HCT116 (cell line): Measurements from ENCODE around the gene RALGPS1. TPM values are rescaled to one million over a fixed set of nuclear protein-coding genes. Genes with fewer than 3 reads are reported as not detected.

Experiments
- ATAC-seq: fragments of 200-7000 bp; cut with Tn5 transposase; 2 replicates; pipeline ENCODE4 v1.9.1; 2020; ENCODE audit warnings: mild to moderate bottlenecking, moderate library complexity
- BruUV-seq: library from RNA; stranded (reverse); fragments of 400-500 nt; replicated peaks from 2 replicates; lab custom pipeline; 2021; lab: Mats Ljungman, UMichigan
- CTCF ChIA-PET: fragments of 300-600 bp; sonication (Branson Sonifier 250); formaldehyde crosslinking; loops from one replicate; lab custom pipeline; 2021; ENCODE audit warnings: antibody characterized with exemption; lab: Charles Lee
- POLR2A ChIA-PET: fragments of 300-600, 350-600 bp; sonication (Branson Sonifier 250); formaldehyde crosslinking; loops from one replicate; lab custom pipeline; 2021; ENCODE audit warnings: antibody characterized with exemption; lab: Charles Lee
- RAD21 ChIA-PET, 2 experiments: fragments of 300-600 bp; sonication (Branson Sonifier 250); formaldehyde crosslinking; loops; one replicate each; lab custom pipeline; 2023; ENCODE audit warnings: low total read pairs in 2 of 2; ENCODE audit not compliant: uncharacterized antibody in 2 of 2, unreplicated experiment in 2 of 2, low non-redundant PET in 1 of 2; lab: Charles Lee
- DNase-seq: peaks from one replicate; pipeline ENCODE4 v3.0.0-alpha.2; 2010; ENCODE audit warnings: low read depth, low spot score
- H2AFZ ChIP-seq: fragments of 200-600 bp; shearing (Covaris generic), sonication (generic); 2 replicates; pipeline ENCODE4 v1.6.1; 2017; ENCODE audit warnings: low read depth, mixed run types, mixed read lengths, antibody characterized with exemption, low read length; ENCODE audit not compliant: poor library complexity, severe bottlenecking
- H3K27ac ChIP-seq: 2 replicates; pipeline ENCODE4 v1.5.1; 2012; ENCODE audit warnings: low read depth, low read length
- H3K27me3 ChIP-seq: fragments of 200-600 bp; sonication (generic); 2 replicates; pipeline ENCODE4 v1.6.1; 2016; ENCODE audit warnings: mixed run types, low read length, mixed read lengths; ENCODE audit not compliant: insufficient read depth
- H3K36me3 ChIP-seq, 2 experiments: fragments of 200-500 bp in 1 of 2; fragments of 200-600 bp in 1 of 2; sonication (Bioruptor generic) in 1 of 2; sonication (generic) in 1 of 2; 2 replicates each; pipeline versions ENCODE4 v1.5.1 to v1.6.1; 2014 to 2016; ENCODE audit warnings: low read length in 2 of 2, inconsistent platforms in 1 of 2, mixed read lengths in 1 of 2, mixed run types in 1 of 2; ENCODE audit not compliant: insufficient read depth in 2 of 2, control insufficient read depth in 1 of 2
- H3K4me1 ChIP-seq, 2 experiments: fragments of 200-600 bp in 1 of 2; sonication (generic) in 1 of 2; 2 replicates each; pipeline versions ENCODE4 v1.5.1 to v1.6.1; 2012 to 2017; ENCODE audit warnings: low read length in 2 of 2, inconsistent platforms in 1 of 2, mild to moderate bottlenecking in 1 of 2, mixed read lengths in 1 of 2, mixed run types in 1 of 2, moderate library complexity in 1 of 2; ENCODE audit not compliant: insufficient read depth in 2 of 2, control insufficient read depth in 1 of 2
- H3K4me2 ChIP-seq: fragments of 200-600 bp; sonication (generic); 2 replicates; pipeline ENCODE4 v1.6.1; 2017; ENCODE audit warnings: mixed run types, low read length, mixed read lengths
- H3K4me3 ChIP-seq, 2 experiments: fragments of 200-600 bp in 1 of 2; sonication (generic) in 1 of 2; replicated peaks in 1 of 2; 2 replicates each; pipeline ENCODE4 v1.5.1; 2011 to 2016; ENCODE audit warnings: low read length in 2 of 2, control low read depth in 1 of 2, low read depth in 1 of 2, mild to moderate bottlenecking in 1 of 2, mixed read lengths in 1 of 2, mixed run types in 1 of 2
- H3K79me2 ChIP-seq: fragments of 200-600 bp; sonication (generic); 2 replicates; pipeline ENCODE4 v1.6.1; 2017; ENCODE audit warnings: mild to moderate bottlenecking, mixed run types, low read length, moderate library complexity, mixed read lengths; ENCODE audit not compliant: insufficient read depth
- H3K9ac ChIP-seq: fragments of 200-600 bp; sonication (generic); 2 replicates; pipeline ENCODE4 v1.6.1; 2016; ENCODE audit warnings: low read length, mixed read lengths
- H3K9me2 ChIP-seq: fragments of 200-600 bp; sonication (generic), shearing (Covaris generic); 2 replicates; pipeline ENCODE4 v1.6.1; 2017; ENCODE audit warnings: mixed run types, mild to moderate bottlenecking, moderate library complexity; ENCODE audit not compliant: insufficient read depth
- H3K9me3 ChIP-seq, 2 experiments: fragments of 200-500 bp in 1 of 2; fragments of 200-600 bp in 1 of 2; sonication (Bioruptor generic) in 1 of 2; sonication (generic) in 1 of 2; 2 replicates each; pipeline ENCODE4 v1.6.1; 2014 to 2017; ENCODE audit warnings: low read length in 2 of 2, mixed read lengths in 2 of 2, inconsistent platforms in 1 of 2, low read depth in 1 of 2, mild to moderate bottlenecking in 1 of 2, mixed run types in 1 of 2, moderate library complexity in 1 of 2; ENCODE audit not compliant: control insufficient read depth in 1 of 2, insufficient read depth in 1 of 2
- H4K20me1 ChIP-seq: fragments of 200-600 bp; sonication (generic), shearing (Covaris generic); 2 replicates; pipeline ENCODE4 v1.6.1; 2017; ENCODE audit warnings: mixed run types, mild to moderate bottlenecking, moderate library complexity; ENCODE audit not compliant: insufficient read depth
- CEBPB ChIP-seq: IDR thresholded peaks from 2 replicates; pipeline ENCODE4 v1.6.1; 2012; ENCODE audit warnings: low read depth
- EGR1 ChIP-seq: IDR thresholded peaks from 2 replicates; pipeline ENCODE4 v1.6.1; 2012; ENCODE audit warnings: low read depth
- EZH2 ChIP-seq: fragments of 200-600 bp; sonication (generic); IDR thresholded peaks from 2 replicates; pipeline ENCODE4 v1.6.1; 2017; ENCODE audit warnings: antibody characterized with exemption, mixed run types
- EZH2phosphoT487 ChIP-seq: fragments of 200-600 bp; IDR thresholded peaks from 2 replicates; pipeline ENCODE4 v1.6.1; 2018; ENCODE audit warnings: antibody characterized with exemption, borderline replicate concordance
- JUND ChIP-seq: IDR thresholded peaks from 2 replicates; pipeline ENCODE4 v1.6.1; 2012
- MAX ChIP-seq: IDR thresholded peaks from 2 replicates; pipeline ENCODE4 v1.6.1; 2012
- RAD21 ChIP-seq: IDR thresholded peaks from 2 replicates; pipeline ENCODE4 v1.6.1; 2012; ENCODE audit warnings: low read depth, mild to moderate bottlenecking
- REST ChIP-seq: IDR thresholded peaks from 2 replicates; pipeline ENCODE4 v1.6.1; 2012; ENCODE audit warnings: low read depth
- SP1 ChIP-seq: IDR thresholded peaks from 2 replicates; pipeline ENCODE4 v1.6.1; 2012; ENCODE audit warnings: low read depth
- ZFX ChIP-seq: fragments of 450-650 bp; IDR thresholded peaks from 2 replicates; pipeline ENCODE4 v1.6.1; 2017
- intact Hi-C: fragments of 100-400 bp; cut with micrococcal nuclease; formaldehyde crosslinking; loops from 2 replicates; pipeline ENCODE4 v1.10.0; 2022
- total RNA-seq: library from RNA; stranded (reverse); gene quantifications from one replicate; pipeline ENCODE4 v1.2.1, GENCODE V29; 2021; ENCODE audit not compliant: unreplicated experiment

Gene RALGPS1
- total RNA-seq, 1 experiment from 2014 or later: 7.6 TPM

- Histone ChIP-seq H3K27me3 (no peaks in the 10 kb centered on the region), H3K9me2 (no peaks in the 10 kb centered on the region), H3K36me3 (no peaks in the 10 kb centered on the region), H3K9ac (no peak overlapping the region), H4K20me1 (no peaks in the 10 kb centered on the region), H3K4me3 (no peak overlapping the region), H3K4me2 (no peak overlapping the region), H3K79me2 (no peaks in the 10 kb centered on the region), H3K4me1 (peaks cover 28 to 40% of the 10 kb centered on the region in 2 experiments), H3K9me3 (no peaks in the 10 kb centered on the region), H2AFZ (no peak overlapping the region), H3K27ac (no peak overlapping the region)
- RAD21 ChIA-PET: no interaction called here
- no TSS peak for BruUV-seq
- POLR2A ChIA-PET: no interaction called here
- CTCF ChIA-PET: no interaction called here
- DNase-seq (no peak), ATAC-seq (no peak)
- TF ChIP-seq MAX: no peak
- TF ChIP-seq EZH2: no peak
- no peak for TF ChIP-seq RAD21
- no peak for TF ChIP-seq JUND
- no peak for TF ChIP-seq CEBPB
- no peak for TF ChIP-seq SP1
- no peak for TF ChIP-seq EGR1
- no peak for TF ChIP-seq REST
- TF ChIP-seq ZFX: no peak
- TF ChIP-seq EZH2phosphoT487: no peak
- intact Hi-C loops: no loop called here
Measured at GRCh38 chr9:126959917-126960316, 45.3 kb downstream of the RALGPS1 start.
